Mesothelial cell of epicardium (in vitro differentiated cells): ENCODE measurements around the gene MYO1D. TPM values are rescaled to one million over a fixed set of nuclear protein-coding genes. Genes with fewer than 3 reads are reported as not detected.

Source experiments
- DNase-seq, 2 experiments: peaks; one replicate each; pipeline ENCODE4 v3.0.0; 2021; ENCODE audit warnings: low spot score in 2 of 2; ENCODE audit not compliant: unreplicated experiment in 2 of 2
- H3K27ac Mint-ChIP-seq: 2 replicates; pipeline ENCODE4 v1.8.0; 2021; ENCODE audit warnings: mixed read lengths
- H3K27me3 Mint-ChIP-seq: 2 replicates; pipeline ENCODE4 v1.8.0; 2021; ENCODE audit warnings: low read depth, mixed read lengths
- H3K36me3 Mint-ChIP-seq: 2 replicates; pipeline ENCODE4 v1.8.0; 2021; ENCODE audit warnings: mixed read lengths
- H3K4me1 Mint-ChIP-seq: 2 replicates; pipeline ENCODE4 v1.8.0; 2021; ENCODE audit warnings: mixed read lengths
- H3K4me3 Mint-ChIP-seq: 2 replicates; pipeline ENCODE4 v1.8.0; 2021; ENCODE audit warnings: mild to moderate bottlenecking, moderate library complexity, mixed read lengths
- H3K9me3 Mint-ChIP-seq: 2 replicates; pipeline ENCODE4 v1.8.0; 2021; ENCODE audit warnings: mixed read lengths
- total RNA-seq: library from RNA; stranded (reverse); gene quantifications from 3 replicates; pipeline ENCODE4 v1.2.1, GENCODE V29; 2021
- TF ChIP-seq, protein P1 (sequence below): fragments of 200-600 bp; sonication (generic); IDR thresholded peaks from one replicate; pipeline ENCODE4 v1.5.0; 2021; ENCODE audit warnings: antibody characterized with exemption; ENCODE audit not compliant: unreplicated experiment

MYO1D gene
- total RNA-seq, 1 donor from 2014 or later = 48.6 TPM

DNA sequence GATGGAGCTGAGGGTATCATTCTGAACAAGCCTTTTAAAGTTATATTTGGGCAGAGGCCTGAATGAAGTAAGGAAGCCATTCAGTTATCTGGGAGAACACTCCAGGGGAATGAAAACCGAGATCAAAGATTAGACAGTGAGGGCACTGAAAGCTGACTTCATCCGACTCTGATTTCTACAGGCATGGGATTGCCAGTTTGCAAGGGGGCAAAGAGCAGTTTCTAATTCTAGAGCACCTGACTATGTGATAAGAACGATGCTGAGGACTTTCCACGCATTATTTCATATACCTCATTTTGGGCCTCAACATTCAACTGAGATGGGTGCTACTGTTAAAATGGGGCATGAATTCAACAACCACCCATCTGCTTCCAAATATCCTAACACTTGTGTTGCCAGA is 254.4 kb downstream of the MYO1D start:
- no peaks in the 10 kb centered on the region for H3K27me3 Mint-ChIP-seq
- TF ChIP-seq, protein P1, sequence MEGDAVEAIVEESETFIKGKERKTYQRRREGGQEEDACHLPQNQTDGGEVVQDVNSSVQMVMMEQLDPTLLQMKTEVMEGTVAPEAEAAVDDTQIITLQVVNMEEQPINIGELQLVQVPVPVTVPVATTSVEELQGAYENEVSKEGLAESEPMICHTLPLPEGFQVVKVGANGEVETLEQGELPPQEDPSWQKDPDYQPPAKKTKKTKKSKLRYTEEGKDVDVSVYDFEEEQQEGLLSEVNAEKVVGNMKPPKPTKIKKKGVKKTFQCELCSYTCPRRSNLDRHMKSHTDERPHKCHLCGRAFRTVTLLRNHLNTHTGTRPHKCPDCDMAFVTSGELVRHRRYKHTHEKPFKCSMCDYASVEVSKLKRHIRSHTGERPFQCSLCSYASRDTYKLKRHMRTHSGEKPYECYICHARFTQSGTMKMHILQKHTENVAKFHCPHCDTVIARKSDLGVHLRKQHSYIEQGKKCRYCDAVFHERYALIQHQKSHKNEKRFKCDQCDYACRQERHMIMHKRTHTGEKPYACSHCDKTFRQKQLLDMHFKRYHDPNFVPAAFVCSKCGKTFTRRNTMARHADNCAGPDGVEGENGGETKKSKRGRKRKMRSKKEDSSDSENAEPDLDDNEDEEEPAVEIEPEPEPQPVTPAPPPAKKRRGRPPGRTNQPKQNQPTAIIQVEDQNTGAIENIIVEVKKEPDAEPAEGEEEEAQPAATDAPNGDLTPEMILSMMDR = no peak
- H3K4me3 Mint-ChIP-seq = no peak overlapping the region
- no peaks in the 10 kb centered on the region for H3K9me3 Mint-ChIP-seq
- DNase-seq = no peak
- peaks cover 9% of the 10 kb centered on the region for H3K4me1 Mint-ChIP-seq
- peaks cover 4% of the 10 kb centered on the region for H3K36me3 Mint-ChIP-seq
- H3K27ac Mint-ChIP-seq = no peak overlapping the region

DNA sequence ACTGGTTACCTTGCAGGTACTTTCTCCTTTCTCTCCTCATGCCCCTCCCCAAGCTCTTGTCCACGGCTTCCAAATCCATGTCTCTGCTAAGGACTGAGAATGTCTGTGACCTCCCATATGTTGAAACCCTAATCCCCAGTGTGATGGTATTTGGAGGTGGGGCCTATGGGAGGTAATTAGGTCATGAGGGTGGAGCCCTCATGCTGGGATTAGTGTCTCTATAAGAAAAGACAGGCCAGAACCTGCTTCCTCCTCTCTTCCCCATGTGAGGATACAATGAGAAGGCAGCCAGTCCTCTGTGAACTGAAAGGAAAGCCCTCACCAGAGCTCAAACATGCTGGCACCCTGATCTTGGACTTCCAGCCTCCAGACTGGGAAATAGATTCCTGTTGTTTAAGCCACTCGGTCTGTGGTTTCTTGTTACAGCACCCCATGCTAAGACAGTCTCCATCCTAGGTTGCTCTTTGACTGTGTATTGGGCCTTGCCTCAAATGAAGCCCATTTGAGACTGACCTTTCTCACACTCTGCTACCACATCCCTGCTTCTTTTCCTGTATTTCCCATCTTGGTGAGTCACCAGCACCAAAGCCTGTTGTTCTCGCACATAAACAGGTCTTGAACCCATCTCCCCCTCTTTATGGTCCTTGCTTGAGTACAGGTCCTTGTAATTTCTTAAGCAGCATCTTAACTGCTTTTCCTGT is 255.2 kb downstream of the MYO1D start:
- no peak for DNase-seq
- TF ChIP-seq, protein P1 = no peak
- Mint-ChIP-seq H3K4me3 (no peak overlapping the region), H3K36me3 (peaks cover 4% of the 10 kb centered on the region), H3K4me1 (peaks cover 4% of the 10 kb centered on the region), H3K9me3 (no peaks in the 10 kb centered on the region), H3K27me3 (no peaks in the 10 kb centered on the region), H3K27ac (no peak overlapping the region)

DNA sequence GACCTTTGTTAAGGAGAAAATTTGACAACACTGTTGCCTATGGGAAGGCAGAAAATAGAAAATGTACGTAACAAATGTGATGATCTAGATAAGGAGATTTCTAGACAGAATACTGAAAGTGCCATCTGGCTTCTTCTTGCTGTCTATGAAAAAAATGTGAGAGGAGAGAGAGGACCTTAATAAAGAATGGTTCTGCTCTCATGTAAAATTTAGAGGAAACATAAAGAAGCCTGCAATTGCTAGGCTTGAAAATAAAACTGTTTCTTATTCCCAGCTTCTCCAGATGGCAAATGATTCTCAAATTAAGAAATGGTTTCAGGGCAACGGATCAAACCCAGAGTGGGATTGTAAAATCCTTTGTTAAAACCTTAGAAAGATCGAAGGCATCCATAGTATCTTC is 261.6 kb downstream of the MYO1D start:
- TF ChIP-seq, protein P1 = no peak
- H3K4me3 Mint-ChIP-seq = no peak overlapping the region
- H3K36me3 Mint-ChIP-seq = no peaks in the 10 kb centered on the region
- H3K4me1 Mint-ChIP-seq = no peaks in the 10 kb centered on the region
- no peaks in the 10 kb centered on the region for H3K9me3 Mint-ChIP-seq
- no peak for DNase-seq
- H3K27me3 Mint-ChIP-seq = no peaks in the 10 kb centered on the region
- no peak overlapping the region for H3K27ac Mint-ChIP-seq

DNA sequence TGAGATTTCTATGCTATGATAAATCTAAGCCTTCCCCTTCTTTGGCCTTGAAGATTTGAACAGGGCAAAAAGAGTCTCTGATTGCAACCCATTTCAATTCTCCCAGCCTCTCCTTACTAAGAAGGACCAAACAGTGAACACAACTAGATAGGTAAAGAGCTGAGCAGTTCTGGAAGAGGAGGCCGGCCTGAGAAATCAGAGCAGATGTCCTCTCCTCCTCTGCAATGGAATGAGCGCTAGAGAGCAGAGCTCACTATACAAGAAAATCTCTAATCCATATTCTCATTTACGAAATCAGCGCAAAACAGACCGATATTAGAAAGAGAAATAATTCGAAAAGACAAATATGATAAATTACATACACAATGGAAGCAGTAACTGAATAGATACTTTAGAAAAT is 266.0 kb downstream of the MYO1D start:
- H3K4me3 Mint-ChIP-seq = no peak overlapping the region

DNA sequence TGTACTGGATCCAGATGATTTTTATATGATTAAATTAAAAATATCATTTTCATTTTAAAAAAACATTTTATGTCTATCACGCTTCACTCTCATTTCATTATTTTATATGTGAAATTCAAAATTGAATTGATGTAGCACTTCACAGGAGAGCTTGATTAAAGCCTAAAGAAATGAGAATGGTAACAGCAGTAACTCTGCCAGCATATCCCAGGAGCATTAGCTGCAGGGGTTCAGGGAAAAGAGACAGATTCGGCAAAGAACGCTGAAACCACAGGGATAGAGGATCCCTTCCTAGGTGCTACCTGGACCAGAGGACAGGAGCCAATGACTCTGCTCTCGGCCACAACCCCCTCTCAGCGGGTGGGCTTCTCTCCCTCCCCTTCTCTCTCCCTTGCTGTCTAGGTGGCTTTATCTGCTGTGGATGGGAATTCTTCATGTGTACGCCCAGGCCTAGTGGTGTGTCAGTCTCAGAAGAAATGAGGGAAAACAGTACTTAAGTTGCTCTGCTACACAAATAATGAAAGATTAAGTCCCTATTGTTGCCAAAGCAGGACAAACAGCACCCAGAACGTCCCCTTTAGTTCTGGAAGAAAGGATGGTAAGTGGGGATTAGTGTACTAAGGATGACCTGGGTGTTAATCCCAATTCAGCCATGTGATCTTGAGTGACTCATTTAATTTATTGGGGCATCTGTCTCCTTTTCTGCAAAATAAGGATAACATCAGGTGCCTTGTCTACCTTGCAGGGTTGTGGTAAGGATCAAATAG is 266.9 kb downstream of the MYO1D start:
- TF ChIP-seq, protein P1 = no peak
- Mint-ChIP-seq H3K36me3 (peaks cover 18% of the 10 kb centered on the region), H3K9me3 (peaks cover 13% of the 10 kb centered on the region), H3K27me3 (no peaks in the 10 kb centered on the region), H3K4me1 (no peaks in the 10 kb centered on the region), H3K4me3 (no peak overlapping the region), H3K27ac (no peak overlapping the region)
- DNase-seq = no peak

More for the DNA sequence above, 266.0 kb downstream of the MYO1D start:
- TF ChIP-seq, protein P1 = no peak
- H3K27me3 Mint-ChIP-seq = no peaks in the 10 kb centered on the region
- DNase-seq = no peak
- H3K27ac Mint-ChIP-seq = no peak overlapping the region
- H3K36me3 Mint-ChIP-seq = peaks cover 18% of the 10 kb centered on the region
- H3K9me3 Mint-ChIP-seq = peaks cover 13% of the 10 kb centered on the region
- no peaks in the 10 kb centered on the region for H3K4me1 Mint-ChIP-seq
